Measurements from ENCODE around the gene TMEM229A.

TMEM229A gene

DNA sequence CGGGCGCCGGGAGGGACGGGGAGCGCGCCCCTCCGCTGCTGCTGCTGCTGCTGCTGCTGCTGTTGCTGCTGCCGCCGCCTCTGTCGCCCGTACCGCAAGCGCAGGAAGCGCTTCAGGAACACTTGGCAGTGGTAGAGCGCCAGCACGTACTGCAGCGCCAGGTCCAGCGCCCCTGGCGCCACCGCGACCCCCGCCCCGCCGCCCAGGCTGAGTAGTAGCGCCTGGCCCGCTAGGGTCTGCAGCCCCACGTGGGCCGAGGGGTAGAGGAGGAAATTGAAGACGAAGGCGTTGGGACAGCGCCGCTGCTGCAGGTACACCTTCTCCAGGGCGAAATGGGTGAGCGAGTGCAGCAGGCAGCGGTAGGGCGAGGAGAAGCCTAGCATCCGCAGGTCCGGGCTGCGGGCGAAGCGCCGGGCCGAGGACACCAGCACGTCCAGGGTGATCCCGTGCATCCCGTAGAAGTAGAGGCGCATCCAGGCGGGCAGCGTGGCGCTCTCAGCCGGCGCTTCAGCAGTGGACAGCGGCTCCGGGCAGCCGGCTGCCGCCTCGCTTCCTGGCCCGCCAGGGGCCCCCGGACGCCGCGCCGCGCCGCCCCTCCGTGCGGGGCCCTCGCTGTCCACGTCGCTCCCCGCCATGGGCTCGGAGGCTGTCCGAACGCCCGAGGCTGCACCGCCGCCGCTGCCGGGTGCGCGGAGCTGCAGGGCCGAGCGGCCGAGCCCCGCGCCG is at the start of gene TMEM229A (continued):
- TF ChIP-seq, protein P1, sequence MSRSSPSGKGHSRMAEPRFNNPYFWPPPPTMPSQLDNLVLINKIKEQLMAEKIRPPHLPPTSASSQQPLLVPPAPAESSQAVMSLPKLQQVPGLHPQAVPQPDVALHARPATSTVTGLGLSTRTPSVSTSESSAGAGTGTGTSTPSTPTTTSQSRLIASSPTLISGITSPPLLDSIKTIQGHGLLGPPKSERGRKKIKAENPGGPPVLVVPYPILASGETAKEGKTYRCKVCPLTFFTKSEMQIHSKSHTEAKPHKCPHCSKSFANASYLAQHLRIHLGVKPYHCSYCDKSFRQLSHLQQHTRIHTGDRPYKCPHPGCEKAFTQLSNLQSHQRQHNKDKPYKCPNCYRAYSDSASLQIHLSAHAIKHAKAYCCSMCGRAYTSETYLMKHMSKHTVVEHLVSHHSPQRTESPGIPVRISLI (tag by site-specific recombination; IDR thresholded peaks at IDR 0.05): no peak
- TF ChIP-seq ZNF10 (tag by site-specific recombination; IDR thresholded peaks at IDR 0.05) (peak; percentile 33; the same call in 1 of the 2 replicates), ZFP37 (tag by site-specific recombination; IDR thresholded peaks at IDR 0.05) (peak; percentile 73; the same call in 1 of the 2 replicates), ZNF621 (tag by site-specific recombination; IDR thresholded peaks at IDR 0.05) (no peak), ZIC2 (tag by site-specific recombination; IDR thresholded peaks at IDR 0.05) (no peak), ZNF654 (tag by site-specific recombination; IDR thresholded peaks at IDR 0.05; ENCODE audit: low read depth) (no peak), ZNF473 (tag by site-specific recombination; IDR thresholded peaks at IDR 0.05) (no peak), BCL11B (tag by site-specific recombination; IDR thresholded peaks at IDR 0.05; ENCODE audit: low read depth) (no peak), ZNF530 (tag by site-specific recombination; IDR thresholded peaks at IDR 0.05; ENCODE audit: low read depth) (no peak), IKZF3 (tag by site-specific recombination; IDR thresholded peaks at IDR 0.05) (0 out of 2 replicates have a peak, but pooled peaks have one; percentile 13), ZNF404 (tag by site-specific recombination; IDR thresholded peaks at IDR 0.05) (no peak), ZNF292 (tag by site-specific recombination; IDR thresholded peaks at IDR 0.05; ENCODE audit: borderline replicate concordance, low read depth) (no peak), ZNF394 (tag by site-specific recombination; IDR thresholded peaks at IDR 0.05; ENCODE audit: borderline replicate concordance) (peak; percentile 54), GLI2 (tag by site-specific recombination; IDR thresholded peaks at IDR 0.05; ENCODE audit: borderline replicate concordance, low read depth) (no peak), ZNF830 (tag by site-specific recombination; IDR thresholded peaks at IDR 0.05; ENCODE audit: low read depth) (no peak), ZFP41 (tag by site-specific recombination; IDR thresholded peaks at IDR 0.05; ENCODE audit: borderline replicate concordance) (no peak)
- TF ChIP-seq, protein P2, sequence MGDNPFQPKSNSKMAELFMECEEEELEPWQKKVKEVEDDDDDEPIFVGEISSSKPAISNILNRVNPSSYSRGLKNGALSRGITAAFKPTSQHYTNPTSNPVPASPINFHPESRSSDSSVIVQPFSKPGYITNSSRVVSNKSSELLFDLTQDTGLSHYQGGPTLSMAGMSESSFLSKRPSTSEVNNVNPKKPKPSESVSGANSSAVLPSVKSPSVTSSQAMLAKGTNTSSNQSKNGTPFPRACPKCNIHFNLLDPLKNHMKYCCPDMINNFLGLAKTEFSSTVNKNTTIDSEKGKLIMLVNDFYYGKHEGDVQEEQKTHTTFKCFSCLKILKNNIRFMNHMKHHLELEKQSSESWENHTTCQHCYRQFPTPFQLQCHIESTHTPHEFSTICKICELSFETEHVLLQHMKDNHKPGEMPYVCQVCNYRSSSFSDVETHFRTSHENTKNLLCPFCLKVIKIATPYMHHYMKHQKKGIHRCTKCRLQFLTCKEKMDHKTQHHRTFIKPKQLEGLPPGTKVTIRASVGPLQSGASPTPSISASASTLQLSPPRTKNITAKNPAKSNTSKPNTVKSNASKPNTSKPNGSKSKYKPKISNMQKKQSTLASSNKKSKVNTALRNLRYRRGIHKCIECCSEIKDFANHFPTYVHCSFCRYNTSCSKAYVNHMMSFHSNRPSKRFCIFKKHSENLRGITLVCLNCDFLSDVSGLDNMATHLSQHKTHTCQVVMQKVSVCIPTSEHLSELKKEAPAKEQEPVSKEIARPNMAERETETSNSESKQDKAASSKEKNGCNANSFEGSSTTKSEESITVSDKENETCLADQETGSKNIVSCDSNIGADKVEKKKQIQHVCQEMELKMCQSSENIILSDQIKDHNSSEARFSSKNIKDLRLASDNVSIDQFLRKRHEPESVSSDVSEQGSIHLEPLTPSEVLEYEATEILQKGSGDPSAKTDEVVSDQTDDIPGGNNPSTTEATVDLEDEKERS (tag by site-specific recombination; IDR thresholded peaks at IDR 0.05): no peak
- TF ChIP-seq, protein P3, sequence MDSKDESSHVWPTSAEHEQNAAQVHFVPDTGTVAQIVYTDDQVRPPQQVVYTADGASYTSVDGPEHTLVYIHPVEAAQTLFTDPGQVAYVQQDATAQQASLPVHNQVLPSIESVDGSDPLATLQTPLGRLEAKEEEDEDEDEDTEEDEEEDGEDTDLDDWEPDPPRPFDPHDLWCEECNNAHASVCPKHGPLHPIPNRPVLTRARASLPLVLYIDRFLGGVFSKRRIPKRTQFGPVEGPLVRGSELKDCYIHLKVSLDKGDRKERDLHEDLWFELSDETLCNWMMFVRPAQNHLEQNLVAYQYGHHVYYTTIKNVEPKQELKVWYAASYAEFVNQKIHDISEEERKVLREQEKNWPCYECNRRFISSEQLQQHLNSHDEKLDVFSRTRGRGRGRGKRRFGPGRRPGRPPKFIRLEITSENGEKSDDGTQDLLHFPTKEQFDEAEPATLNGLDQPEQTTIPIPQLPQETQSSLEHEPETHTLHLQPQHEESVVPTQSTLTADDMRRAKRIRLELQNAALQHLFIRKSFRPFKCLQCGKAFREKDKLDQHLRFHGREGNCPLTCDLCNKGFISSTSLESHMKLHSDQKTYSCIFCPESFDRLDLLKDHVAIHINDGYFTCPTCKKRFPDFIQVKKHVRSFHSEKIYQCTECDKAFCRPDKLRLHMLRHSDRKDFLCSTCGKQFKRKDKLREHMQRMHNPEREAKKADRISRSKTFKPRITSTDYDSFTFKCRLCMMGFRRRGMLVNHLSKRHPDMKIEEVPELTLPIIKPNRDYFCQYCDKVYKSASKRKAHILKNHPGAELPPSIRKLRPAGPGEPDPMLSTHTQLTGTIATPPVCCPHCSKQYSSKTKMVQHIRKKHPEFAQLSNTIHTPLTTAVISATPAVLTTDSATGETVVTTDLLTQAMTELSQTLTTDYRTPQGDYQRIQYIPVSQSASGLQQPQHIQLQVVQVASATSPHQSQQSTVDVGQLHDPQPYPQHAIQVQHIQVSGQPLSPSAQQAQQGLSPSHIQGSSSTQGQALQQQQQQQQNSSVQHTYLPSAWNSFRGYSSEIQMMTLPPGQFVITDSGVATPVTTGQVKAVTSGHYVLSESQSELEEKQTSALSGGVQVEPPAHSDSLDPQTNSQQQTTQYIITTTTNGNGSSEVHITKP (tag by site-specific recombination; IDR thresholded peaks at IDR 0.05): peak; percentile 54
- TF ChIP-seq, protein P4, sequence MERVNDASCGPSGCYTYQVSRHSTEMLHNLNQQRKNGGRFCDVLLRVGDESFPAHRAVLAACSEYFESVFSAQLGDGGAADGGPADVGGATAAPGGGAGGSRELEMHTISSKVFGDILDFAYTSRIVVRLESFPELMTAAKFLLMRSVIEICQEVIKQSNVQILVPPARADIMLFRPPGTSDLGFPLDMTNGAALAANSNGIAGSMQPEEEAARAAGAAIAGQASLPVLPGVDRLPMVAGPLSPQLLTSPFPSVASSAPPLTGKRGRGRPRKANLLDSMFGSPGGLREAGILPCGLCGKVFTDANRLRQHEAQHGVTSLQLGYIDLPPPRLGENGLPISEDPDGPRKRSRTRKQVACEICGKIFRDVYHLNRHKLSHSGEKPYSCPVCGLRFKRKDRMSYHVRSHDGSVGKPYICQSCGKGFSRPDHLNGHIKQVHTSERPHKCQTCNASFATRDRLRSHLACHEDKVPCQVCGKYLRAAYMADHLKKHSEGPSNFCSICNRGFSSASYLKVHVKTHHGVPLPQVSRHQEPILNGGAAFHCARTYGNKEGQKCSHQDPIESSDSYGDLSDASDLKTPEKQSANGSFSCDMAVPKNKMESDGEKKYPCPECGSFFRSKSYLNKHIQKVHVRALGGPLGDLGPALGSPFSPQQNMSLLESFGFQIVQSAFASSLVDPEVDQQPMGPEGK (tag by site-specific recombination; IDR thresholded peaks at IDR 0.05): no peak; the same call in 1 of the 2 replicates
- TF ChIP-seq, protein P5, sequence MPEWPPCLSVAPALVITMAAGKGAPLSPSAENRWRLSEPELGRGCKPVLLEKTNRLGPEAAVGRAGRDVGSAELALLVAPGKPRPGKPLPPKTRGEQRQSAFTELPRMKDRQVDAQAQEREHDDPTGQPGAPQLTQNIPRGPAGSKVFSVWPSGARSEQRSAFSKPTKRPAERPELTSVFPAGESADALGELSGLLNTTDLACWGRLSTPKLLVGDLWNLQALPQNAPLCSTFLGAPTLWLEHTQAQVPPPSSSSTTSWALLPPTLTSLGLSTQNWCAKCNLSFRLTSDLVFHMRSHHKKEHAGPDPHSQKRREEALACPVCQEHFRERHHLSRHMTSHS (tag by site-specific recombination; IDR thresholded peaks at IDR 0.05): no peak
- TF ChIP-seq, protein P6, sequence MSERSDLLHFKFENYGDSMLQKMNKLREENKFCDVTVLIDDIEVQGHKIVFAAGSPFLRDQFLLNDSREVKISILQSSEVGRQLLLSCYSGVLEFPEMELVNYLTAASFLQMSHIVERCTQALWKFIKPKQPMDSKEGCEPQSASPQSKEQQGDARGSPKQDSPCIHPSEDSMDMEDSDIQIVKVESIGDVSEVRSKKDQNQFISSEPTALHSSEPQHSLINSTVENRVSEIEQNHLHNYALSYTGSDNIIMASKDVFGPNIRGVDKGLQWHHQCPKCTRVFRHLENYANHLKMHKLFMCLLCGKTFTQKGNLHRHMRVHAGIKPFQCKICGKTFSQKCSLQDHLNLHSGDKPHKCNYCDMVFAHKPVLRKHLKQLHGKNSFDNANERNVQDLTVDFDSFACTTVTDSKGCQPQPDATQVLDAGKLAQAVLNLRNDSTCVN (tag by site-specific recombination; optimal IDR thresholded peaks at IDR 0.05): peak; percentile 75
- TF ChIP-seq, protein P7, sequence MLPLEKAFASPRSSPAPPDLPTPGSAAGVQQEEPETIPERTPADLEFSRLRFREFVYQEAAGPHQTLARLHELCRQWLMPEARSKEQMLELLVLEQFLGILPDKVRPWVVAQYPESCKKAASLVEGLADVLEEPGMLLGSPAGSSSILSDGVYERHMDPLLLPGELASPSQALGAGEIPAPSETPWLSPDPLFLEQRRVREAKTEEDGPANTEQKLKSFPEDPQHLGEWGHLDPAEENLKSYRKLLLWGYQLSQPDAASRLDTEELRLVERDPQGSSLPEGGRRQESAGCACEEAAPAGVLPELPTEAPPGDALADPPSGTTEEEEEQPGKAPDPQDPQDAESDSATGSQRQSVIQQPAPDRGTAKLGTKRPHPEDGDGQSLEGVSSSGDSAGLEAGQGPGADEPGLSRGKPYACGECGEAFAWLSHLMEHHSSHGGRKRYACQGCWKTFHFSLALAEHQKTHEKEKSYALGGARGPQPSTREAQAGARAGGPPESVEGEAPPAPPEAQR (tag by site-specific recombination; IDR thresholded peaks at IDR 0.05): no peak
- TF ChIP-seq, protein P8, sequence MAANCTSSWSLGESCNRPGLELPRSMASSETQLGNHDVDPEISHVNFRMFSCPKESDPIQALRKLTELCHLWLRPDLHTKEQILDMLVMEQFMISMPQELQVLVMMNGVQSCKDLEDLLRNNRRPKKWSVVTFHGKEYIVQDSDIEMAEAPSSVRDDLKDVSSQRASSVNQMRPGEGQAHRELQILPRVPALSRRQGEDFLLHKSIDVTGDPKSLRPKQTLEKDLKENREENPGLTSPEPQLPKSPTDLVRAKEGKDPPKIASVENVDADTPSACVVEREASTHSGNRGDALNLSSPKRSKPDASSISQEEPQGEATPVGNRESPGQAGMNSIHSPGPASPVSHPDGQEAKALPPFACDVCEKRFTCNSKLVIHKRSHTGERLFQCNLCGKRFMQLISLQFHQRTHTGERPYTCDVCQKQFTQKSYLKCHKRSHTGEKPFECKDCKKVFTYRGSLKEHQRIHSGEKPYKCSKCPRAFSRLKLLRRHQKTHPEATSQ (tag by site-specific recombination; IDR thresholded peaks at IDR 0.05): no peak
